Gastrocnemius medialis (tissue), 4 donors: ENCODE data around the gene PDHX. TPM values are rescaled to one million over a fixed set of nuclear protein-coding genes. Genes with fewer than 3 reads are reported as not detected.
A peak's percentile ranks its signal among the peaks of the same experiment; 100 is the strongest.

Source experiments
- ATAC-seq, 2 donors: fragments of 150-250 bp; one replicate each; pipeline ENCODE4 v1.9.1; 2016
- DNase-seq, 2 donors: peaks; one replicate each; pipeline ENCODE4 v3.0.0-alpha.2; 2019
- H3K27ac ChIP-seq, 4 donors: fragments of 200-600 bp; sonication (generic); 1 replicate in 1 of 4; 2 replicates in 3 of 4; pipeline ENCODE4 v1.5.1; 2016 to 2018; ENCODE audit warnings: mild to moderate bottlenecking in 2 of 4, moderate library complexity in 1 of 4
- H3K27me3 ChIP-seq, 3 donors: fragments of 200-600 bp; sonication (generic) in 2 of 3; 1 replicate in 1 of 3; 2 replicates in 2 of 3; pipeline versions ENCODE4 v1.5.1 to v1.6.0; 2016 to 2019; ENCODE audit warnings: mild to moderate bottlenecking in 1 of 3, moderate library complexity in 1 of 3
- H3K36me3 ChIP-seq, 2 donors: fragments of 200-600 bp; sonication (generic) in 1 of 2; one replicate each; pipeline ENCODE4 v1.5.1; 2017 to 2018
- H3K4me1 ChIP-seq, 2 donors: fragments of 200-600 bp; sonication (generic) in 1 of 2; one replicate each; pipeline ENCODE4 v1.5.1; 2016 to 2017; ENCODE audit warnings: mild to moderate bottlenecking in 2 of 2
- H3K4me3 ChIP-seq, 4 donors: fragments of 200-600 bp; sonication (generic) in 3 of 4; 1 replicate in 1 of 4; 2 replicates in 3 of 4; pipeline ENCODE4 v1.5.1; 2016 to 2019; ENCODE audit warnings: mild to moderate bottlenecking in 2 of 4
- H3K9me3 ChIP-seq, 3 donors: fragments of 200-600 bp; sonication (generic) in 2 of 3; 1 replicate in 1 of 3; 2 replicates in 2 of 3; pipeline ENCODE4 v1.5.1; 2016 to 2019
- POLR2A ChIP-seq, 2 donors: fragments of 450-650 bp; IDR thresholded peaks; one replicate each; pipeline ENCODE4 v1.6.1; 2017; ENCODE audit warnings: antibody characterized with exemption in 2 of 2, mild to moderate bottlenecking in 2 of 2, moderate library complexity in 2 of 2
- in situ Hi-C, 4 donors: fragments of 200-750 bp; cut with MboI; loops; one replicate each; pipeline versions ENCODE4 v1.15.0 to v1.8.0; 2017; ENCODE audit warnings: low sequenced_read_pairs in 4 of 4
- intact Hi-C: fragments of 100-400 bp; cut with DNase I; formaldehyde crosslinking; loops from one replicate; pipeline ENCODE4 v1.15.1; 2023; ENCODE audit warnings: low total_unique reads
- total RNA-seq, 4 donors: library from RNA; depleted of rRNA; stranded (reverse); fragments of >200 nt; gene quantifications; one replicate each; pipeline versions ENCODE4 v1.1.0 to v1.2.3, GENCODE V29; 2016
- TF ChIP-seq, protein P1 (sequence below), 5 experiments: fragments of 450-650 bp in 3 of 5; fragments of 200-600 bp in 2 of 5; sonication (generic) in 2 of 5; IDR thresholded peaks in 4 of 5; conservative IDR thresholded peaks in 1 of 5; 1 replicate in 4 of 5; 2 replicates in 1 of 5; pipeline ENCODE4 v1.5.1; 2016 to 2019; ENCODE audit warnings: antibody characterized with exemption in 5 of 5, mild to moderate bottlenecking in 3 of 5, moderate library complexity in 3 of 5

Gene PDHX
- total RNA-seq, 4 donors from 2014 or later, result 77.7 to 101 (median 87.3) TPM

GRCh38 chr11:34877375-34877975 lies 38.9 kb upstream of the PDHX start:
- no peak for DNase-seq
- in situ Hi-C loops, result no loop called here
- intact Hi-C loops, result no loop called here
- TF ChIP-seq POLR2A (IDR thresholded peaks at IDR 0.05), result no peak
- TF ChIP-seq, protein P1, sequence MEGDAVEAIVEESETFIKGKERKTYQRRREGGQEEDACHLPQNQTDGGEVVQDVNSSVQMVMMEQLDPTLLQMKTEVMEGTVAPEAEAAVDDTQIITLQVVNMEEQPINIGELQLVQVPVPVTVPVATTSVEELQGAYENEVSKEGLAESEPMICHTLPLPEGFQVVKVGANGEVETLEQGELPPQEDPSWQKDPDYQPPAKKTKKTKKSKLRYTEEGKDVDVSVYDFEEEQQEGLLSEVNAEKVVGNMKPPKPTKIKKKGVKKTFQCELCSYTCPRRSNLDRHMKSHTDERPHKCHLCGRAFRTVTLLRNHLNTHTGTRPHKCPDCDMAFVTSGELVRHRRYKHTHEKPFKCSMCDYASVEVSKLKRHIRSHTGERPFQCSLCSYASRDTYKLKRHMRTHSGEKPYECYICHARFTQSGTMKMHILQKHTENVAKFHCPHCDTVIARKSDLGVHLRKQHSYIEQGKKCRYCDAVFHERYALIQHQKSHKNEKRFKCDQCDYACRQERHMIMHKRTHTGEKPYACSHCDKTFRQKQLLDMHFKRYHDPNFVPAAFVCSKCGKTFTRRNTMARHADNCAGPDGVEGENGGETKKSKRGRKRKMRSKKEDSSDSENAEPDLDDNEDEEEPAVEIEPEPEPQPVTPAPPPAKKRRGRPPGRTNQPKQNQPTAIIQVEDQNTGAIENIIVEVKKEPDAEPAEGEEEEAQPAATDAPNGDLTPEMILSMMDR (IDR thresholded peaks at IDR 0.05 in 4 of 5, conservative IDR thresholded peaks at IDR 0.05 in 1 of 5), result no peak
- H3K27me3 ChIP-seq, result no peaks in the 10 kb centered on the region
- no peak overlapping the region for H3K27ac ChIP-seq
- H3K36me3 ChIP-seq, result peaks cover 4 to 11% of the 10 kb centered on the region in 2 donors
- no peaks in the 10 kb centered on the region for H3K9me3 ChIP-seq
- no peak for ATAC-seq
- H3K4me1 ChIP-seq, result no peaks in the 10 kb centered on the region
- no peak overlapping the region for H3K4me3 ChIP-seq

GRCh38 chr11:34881900-34882299 lies 34.5 kb upstream of the PDHX start:
- intact Hi-C loops, result no loop called here
- Histone ChIP-seq H3K36me3 (peaks cover 4 to 34% of the 10 kb centered on the region in 2 donors), H3K9me3 (no peaks in the 10 kb centered on the region), H3K27ac (no peak overlapping the region), H3K27me3 (no peaks in the 10 kb centered on the region), H3K4me1 (no peaks in the 10 kb centered on the region), H3K4me3 (no peak overlapping the region)
- ATAC-seq (no peak), DNase-seq (no peak)
- in situ Hi-C loops, result no loop called here
- TF ChIP-seq POLR2A (IDR thresholded peaks at IDR 0.05), result no peak
- TF ChIP-seq, protein P1 (IDR thresholded peaks at IDR 0.05 in 4 of 5, conservative IDR thresholded peaks at IDR 0.05 in 1 of 5), result no peak

GRCh38 chr11:34886609-34887008 lies 29.8 kb upstream of the PDHX start:
- intact Hi-C loops, result no loop called here
- no peaks in the 10 kb centered on the region for H3K9me3 ChIP-seq
- H3K4me1 ChIP-seq, result no peaks in the 10 kb centered on the region
- DNase-seq (no peak), ATAC-seq (no peak)
- in situ Hi-C loops, result no loop called here
- H3K27ac ChIP-seq, result no peak overlapping the region
- H3K27me3 ChIP-seq, result no peaks in the 10 kb centered on the region
- peaks cover 4 to 40% of the 10 kb centered on the region in 2 donors for H3K36me3 ChIP-seq
- no peak overlapping the region for H3K4me3 ChIP-seq
- no peak for TF ChIP-seq POLR2A (IDR thresholded peaks at IDR 0.05)
- TF ChIP-seq, protein P1 (IDR thresholded peaks at IDR 0.05 in 4 of 5, conservative IDR thresholded peaks at IDR 0.05 in 1 of 5), result no peak

- Histone ChIP-seq H3K4me1 (no peaks in the 10 kb centered on the region), H3K27ac (no peak overlapping the region), H3K36me3 (peaks cover 0 to 33% of the 10 kb centered on the region in 2 donors), H3K4me3 (no peak overlapping the region), H3K9me3 (no peaks in the 10 kb centered on the region), H3K27me3 (no peaks in the 10 kb centered on the region)
- ATAC-seq, result no peak
- intact Hi-C loops, result no loop called here
- no peak for DNase-seq
- in situ Hi-C loops, result no loop called here
- TF ChIP-seq POLR2A (IDR thresholded peaks at IDR 0.05), result no peak
- TF ChIP-seq, protein P1 (IDR thresholded peaks at IDR 0.05 in 4 of 5, conservative IDR thresholded peaks at IDR 0.05 in 1 of 5), result no peak
Measured at GRCh38 chr11:34887260-34887659, 29.2 kb upstream of the PDHX start.

DNA sequence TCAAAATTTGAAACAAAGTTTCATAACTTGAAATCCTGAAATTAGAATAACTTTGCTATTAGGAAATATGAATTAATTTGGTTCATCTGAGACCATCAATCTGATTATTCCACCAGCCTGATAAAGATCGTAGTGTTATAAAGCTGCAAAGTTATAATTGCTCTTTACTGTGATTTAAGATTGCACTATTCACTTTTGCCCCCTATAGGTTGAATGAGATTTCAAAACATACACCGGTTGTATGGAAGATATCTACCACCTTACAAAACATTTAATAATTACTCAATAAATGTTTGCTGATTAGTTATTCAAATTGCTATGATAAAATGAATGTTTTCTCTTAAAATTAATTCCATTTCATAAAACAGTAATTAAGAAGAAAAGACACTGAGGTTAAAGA lies 26.3 kb upstream of the PDHX start:
- intact Hi-C loops, result no loop called here
- in situ Hi-C loops, result loop anchor here in 3 of 4 donors (5.0 kb wide), 1 partner anchor 303 kb away; no protein-coding TSS in a partner anchor

More for the DNA sequence above, 26.3 kb upstream of the PDHX start:
- Histone ChIP-seq H3K27me3 (no peaks in the 10 kb centered on the region), H3K4me3 (no peak overlapping the region), H3K4me1 (peaks cover 0 to 4% of the 10 kb centered on the region in 2 donors), H3K36me3 (peaks cover 0 to 25% of the 10 kb centered on the region in 2 donors), H3K9me3 (no peaks in the 10 kb centered on the region), H3K27ac (no peak overlapping the region)
- TF ChIP-seq, protein P1 (IDR thresholded peaks at IDR 0.05 in 4 of 5, conservative IDR thresholded peaks at IDR 0.05 in 1 of 5), result peak in 1 of 5 experiments; percentile 12
- TF ChIP-seq POLR2A (IDR thresholded peaks at IDR 0.05), result no peak
- ATAC-seq, result no peak
- DNase-seq, result no peak
